AG04449 (cell line): ENCODE results near the gene PLXNA3.

ENCODE experiments used
- CTCF ChIA-PET: fragments of 350-600 bp; formaldehyde crosslinking; extraction: SDS; loops from one replicate; lab custom pipeline; 2021; ENCODE audit warnings: antibody characterized with exemption; lab: Yijun Ruan, JAX
- POLR2A ChIA-PET: fragments of 400-600, 350-600 bp; formaldehyde crosslinking; extraction: SDS; loops from one replicate; lab custom pipeline; 2020; ENCODE audit warnings: antibody characterized with exemption, inconsistent platforms; lab: Yijun Ruan, JAX
- DNase-seq: peaks from one replicate; pipeline ENCODE4 v3.0.0-alpha.2; 2010; ENCODE audit warnings: low read depth, low spot score
- H3K4me3 ChIP-seq: 2 replicates; pipeline ENCODE4 v1.5.1; 2011; ENCODE audit warnings: low read depth, mild to moderate bottlenecking, control low read depth, low read length
- TF ChIP-seq, protein P1 (sequence below): IDR thresholded peaks from one replicate; pipeline ENCODE4 v1.5.1; 2011; ENCODE audit warnings: mild to moderate bottlenecking, moderate library complexity, low read length, control low read depth, inconsistent platforms; ENCODE audit not compliant: insufficient read depth; ENCODE audit errors: missing control alignments

PLXNA3 gene

DNA sequence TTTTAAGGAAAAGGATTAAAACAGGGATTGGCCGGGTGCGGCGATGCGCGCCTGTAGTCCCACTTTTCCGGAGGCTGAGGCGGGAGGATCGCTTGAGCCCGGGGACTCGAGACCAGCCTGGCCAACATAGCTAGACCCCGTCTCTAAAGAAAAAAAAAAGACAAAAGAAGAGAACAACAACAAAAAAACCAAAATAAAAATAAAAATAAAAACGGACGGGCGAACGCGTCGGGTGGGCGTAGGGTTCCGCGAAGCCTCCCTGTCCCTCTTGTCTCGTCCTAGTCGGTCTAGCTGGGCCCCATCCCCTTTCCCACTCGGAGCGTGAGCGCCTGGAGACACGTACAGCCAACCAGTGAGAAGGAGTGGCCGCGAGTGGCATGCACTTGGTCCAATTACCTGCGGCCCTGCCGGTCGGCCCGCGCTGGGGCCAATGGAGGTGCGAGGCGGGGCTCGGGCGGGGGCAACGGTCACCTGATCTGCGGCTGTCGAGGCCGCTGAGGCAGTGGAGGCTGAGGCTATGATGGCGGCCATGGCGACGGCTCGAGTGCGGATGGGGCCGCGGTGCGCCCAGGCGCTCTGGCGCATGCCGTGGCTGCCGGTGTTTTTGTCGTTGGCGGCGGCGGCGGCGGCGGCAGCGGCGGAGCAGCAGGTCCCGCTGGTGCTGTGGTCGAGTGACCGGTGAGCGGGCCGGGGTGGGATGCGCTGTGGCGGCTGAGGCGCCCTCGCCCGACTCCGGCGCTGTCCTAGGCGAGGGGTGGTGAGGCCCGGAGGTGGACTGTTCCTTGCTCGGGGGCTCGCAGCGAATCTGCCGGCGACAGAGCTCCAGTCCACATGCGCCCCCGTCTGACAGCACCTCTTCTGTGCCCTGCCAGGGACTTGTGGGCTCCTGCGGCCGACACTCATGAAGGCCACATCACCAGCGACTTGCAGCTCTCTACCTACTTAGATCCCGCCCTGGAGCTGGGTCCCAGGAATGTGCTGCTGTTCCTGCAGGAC, 29.6 kb upstream of the PLXNA3 start, which contains the start of gene ATP6AP1:
ATP6AP1 (plus strand) TSS at position 502 of the 996 bp plus-strand sequence; CDS start at position 518, 16 bp downstream.
- H3K4me3 ChIP-seq: peak within 1 kb of the TSS; percentile 68
- CTCF ChIA-PET: interaction anchor here (0.7 to 1.2 kb wide), 4 partner anchors 18 to 108 kb away, joined by 3 read pairs; no protein-coding TSS in a partner anchor
- peak; percentile 41 for DNase-seq
- TF ChIP-seq, protein P1, sequence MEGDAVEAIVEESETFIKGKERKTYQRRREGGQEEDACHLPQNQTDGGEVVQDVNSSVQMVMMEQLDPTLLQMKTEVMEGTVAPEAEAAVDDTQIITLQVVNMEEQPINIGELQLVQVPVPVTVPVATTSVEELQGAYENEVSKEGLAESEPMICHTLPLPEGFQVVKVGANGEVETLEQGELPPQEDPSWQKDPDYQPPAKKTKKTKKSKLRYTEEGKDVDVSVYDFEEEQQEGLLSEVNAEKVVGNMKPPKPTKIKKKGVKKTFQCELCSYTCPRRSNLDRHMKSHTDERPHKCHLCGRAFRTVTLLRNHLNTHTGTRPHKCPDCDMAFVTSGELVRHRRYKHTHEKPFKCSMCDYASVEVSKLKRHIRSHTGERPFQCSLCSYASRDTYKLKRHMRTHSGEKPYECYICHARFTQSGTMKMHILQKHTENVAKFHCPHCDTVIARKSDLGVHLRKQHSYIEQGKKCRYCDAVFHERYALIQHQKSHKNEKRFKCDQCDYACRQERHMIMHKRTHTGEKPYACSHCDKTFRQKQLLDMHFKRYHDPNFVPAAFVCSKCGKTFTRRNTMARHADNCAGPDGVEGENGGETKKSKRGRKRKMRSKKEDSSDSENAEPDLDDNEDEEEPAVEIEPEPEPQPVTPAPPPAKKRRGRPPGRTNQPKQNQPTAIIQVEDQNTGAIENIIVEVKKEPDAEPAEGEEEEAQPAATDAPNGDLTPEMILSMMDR: no peak
- POLR2A ChIA-PET: interaction anchor here (0.8 kb wide), 1 partner anchor 31 kb away, joined by 5 read pairs; the partner anchor contains the start of gene RPL10

DNA sequence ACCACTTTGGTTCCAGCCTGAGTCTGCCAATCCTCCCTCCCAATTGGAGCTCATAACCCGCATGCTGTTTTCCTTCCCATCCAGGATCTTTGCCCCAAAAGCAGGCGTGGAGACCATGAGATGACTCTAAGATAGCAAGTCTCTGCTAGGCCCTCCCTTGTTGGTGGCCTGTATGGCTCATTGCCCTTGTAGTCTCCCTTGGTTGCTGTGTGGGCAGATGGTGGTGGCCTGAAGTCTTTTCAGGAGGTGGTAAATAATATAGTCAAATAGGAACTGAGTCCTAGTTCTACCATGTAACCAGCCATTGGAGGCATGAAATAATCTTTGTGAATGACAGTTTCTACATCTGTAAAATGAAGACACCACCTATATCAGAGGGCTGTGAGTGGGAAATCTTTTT, 28.4 kb upstream of the PLXNA3 start:
- TF ChIP-seq, protein P1: no peak
- peak overlapping the region; percentile 68 for H3K4me3 ChIP-seq
- ChIA-PET POLR2A (no interaction called here), CTCF (interaction anchor here (0.9 to 1.2 kb wide), 3 partner anchors 20 to 103 kb away, joined by 3 read pairs; no protein-coding TSS in a partner anchor)
- DNase-seq: no peak

DNA sequence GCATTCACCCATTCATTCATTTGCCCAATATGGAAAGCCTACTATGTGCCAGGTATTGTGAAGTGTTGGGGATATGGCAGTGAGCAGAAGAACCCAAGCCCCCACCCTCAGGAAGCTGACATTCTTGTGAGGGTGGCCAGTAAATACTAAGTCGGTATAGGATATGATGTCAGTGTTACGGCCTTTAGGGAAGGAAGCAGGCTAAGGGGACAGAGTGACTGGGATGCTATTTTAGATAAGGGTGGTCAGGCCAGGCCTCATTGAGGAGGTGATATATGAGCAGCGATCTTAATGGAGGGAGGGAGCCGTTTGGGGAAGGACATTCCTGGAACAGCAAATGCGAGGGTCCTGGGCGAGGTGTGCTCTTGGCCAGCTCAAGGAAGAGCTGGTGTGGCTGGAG, 27.6 kb upstream of the PLXNA3 start:
- DNase-seq: no peak
- H3K4me3 ChIP-seq: no peak overlapping the region
- POLR2A ChIA-PET: interaction anchor here (1.2 kb wide), 1 partner anchor 60 kb away, joined by 4 read pairs; the partner anchor contains the start of gene SLC10A3
- TF ChIP-seq, protein P1: no peak
- CTCF ChIA-PET: interaction anchor here (1.2 kb wide), 1 partner anchor 22 kb away, joined by 3 read pairs; no protein-coding TSS in a partner anchor

- CTCF ChIA-PET: interaction anchor here (1.2 kb wide), 1 partner anchor 21 kb away, joined by 3 read pairs; no protein-coding TSS in a partner anchor
- no peak overlapping the region for H3K4me3 ChIP-seq
- POLR2A ChIA-PET: interaction anchor here (0.5 to 1.2 kb wide), 2 partner anchors 17 to 60 kb away, joined by 3 to 4 read pairs; partner anchors contain the start of gene SLC10A3
- TF ChIP-seq, protein P1: no peak
- no peak for DNase-seq
Observed at GRCh38 chrX:154430916-154431315, 27.2 kb upstream of the PLXNA3 start.

GRCh38 chrX:154431341-154431740, 26.7 kb upstream of the PLXNA3 start:
- TF ChIP-seq, protein P1: no peak
- no peak for DNase-seq
- ChIA-PET CTCF (interaction anchor here (1.2 kb wide), 1 partner anchor 21 kb away, joined by 3 read pairs; no protein-coding TSS in a partner anchor), POLR2A (interaction anchor here (0.5 to 1.2 kb wide), 2 partner anchors 16 to 59 kb away, joined by 3 to 4 read pairs; partner anchors contain the start of gene SLC10A3)
- H3K4me3 ChIP-seq: no peak overlapping the region
